H1 (cell line): ENCODE measurements around the gene SVIL. TPM values are rescaled to one million over a fixed set of nuclear protein-coding genes. Genes with fewer than 3 reads are reported as not detected.

ENCODE experiments used
- CTCF ChIA-PET: fragments of 300-600 bp; sonication (Branson Sonifier 250); formaldehyde crosslinking; loops from one replicate; lab custom pipeline; 2021; ENCODE audit not compliant: partially characterized antibody; lab: Charles Lee
- POLR2A ChIA-PET: fragments of 300-600 bp; sonication (Branson Sonifier 250); formaldehyde crosslinking; loops from one replicate; lab custom pipeline; 2021; ENCODE audit warnings: inconsistent platforms; ENCODE audit not compliant: partially characterized antibody; lab: Charles Lee
- DNase-seq, 2 experiments: peaks; one replicate each; pipeline versions ENCODE4 v3.0.0 to v3.0.0-alpha.2; 2010 to 2022; ENCODE audit warnings: low spot score in 2 of 2, low read depth in 1 of 2, mixed read lengths in 1 of 2
- FAIRE-seq: peaks from 2 replicates; lab custom pipeline; 2011; peaks lifted over from hg19 to GRCh38; lab: Jason Lieb, UNC
- H2AFZ ChIP-seq: 2 replicates; pipeline ENCODE4 v1.8.1; 2012; ENCODE audit warnings: low read length, inconsistent platforms
- H2AK5ac ChIP-seq: 2 replicates; pipeline ENCODE4 v1.6.1; 2013; ENCODE audit warnings: low read depth, low read length
- H2BK120ac ChIP-seq: replicated peaks from 2 replicates; pipeline ENCODE3; 2013; ENCODE audit warnings: low read depth, low read length, inconsistent platforms
- H2BK12ac ChIP-seq: 2 replicates; pipeline ENCODE4 v1.6.1; 2013; ENCODE audit warnings: low read depth, low read length
- H2BK15ac ChIP-seq: 2 replicates; pipeline ENCODE4 v1.6.1; 2013; ENCODE audit warnings: low read length
- H2BK20ac ChIP-seq: 2 replicates; pipeline ENCODE4 v1.6.1; 2013; ENCODE audit warnings: low read length
- H2BK5ac ChIP-seq: 2 replicates; pipeline ENCODE4 v1.6.1; 2013; ENCODE audit warnings: low read depth, low read length
- H3K14ac ChIP-seq: 2 replicates; pipeline ENCODE4 v1.6.1; 2013; ENCODE audit warnings: inconsistent platforms; ENCODE audit not compliant: insufficient read length
- H3K18ac ChIP-seq: 2 replicates; pipeline ENCODE4 v1.6.1; 2013; ENCODE audit warnings: low read length; ENCODE audit errors: extremely low read depth
- H3K23ac ChIP-seq: 2 replicates; pipeline ENCODE4 v1.6.1; 2013; ENCODE audit warnings: inconsistent platforms; ENCODE audit not compliant: insufficient read length
- H3K23me2 ChIP-seq: 2 replicates; pipeline ENCODE4 v1.6.1; 2013; ENCODE audit warnings: low read depth, low read length
- H3K27ac ChIP-seq: 2 replicates; pipeline ENCODE4 v1.6.1; 2011; ENCODE audit warnings: low read depth, low read length, inconsistent platforms
- H3K27me3 ChIP-seq, 4 experiments: replicated peaks in 1 of 4; 1 replicate in 1 of 4; 2 replicates in 3 of 4; pipeline versions ENCODE4 v1.6.1 to v1.8.1; 2011 to 2013; ENCODE audit warnings: low read length in 3 of 4, mild to moderate bottlenecking in 3 of 4, inconsistent platforms in 2 of 4, mixed read lengths in 2 of 4, moderate library complexity in 1 of 4; ENCODE audit not compliant: control insufficient read depth in 3 of 4, insufficient read depth in 3 of 4; ENCODE audit errors: extremely low read depth in 1 of 4
- H3K36me3 ChIP-seq, 4 experiments: 2 replicates each; pipeline versions ENCODE4 v1.6.1 to v1.8.1; 2011 to 2013; ENCODE audit warnings: mild to moderate bottlenecking in 4 of 4, low read length in 3 of 4, moderate library complexity in 2 of 4, control low read depth in 1 of 4, inconsistent platforms in 1 of 4; ENCODE audit not compliant: insufficient read depth in 4 of 4, control insufficient read depth in 2 of 4
- H3K4ac ChIP-seq: replicated peaks from 2 replicates; pipeline ENCODE3; 2013; ENCODE audit warnings: low read length, low read depth, mixed read lengths, inconsistent platforms; ENCODE audit not compliant: insufficient read length
- H3K4me1 ChIP-seq, 4 experiments: replicated peaks in 1 of 4; 1 replicate in 1 of 4; 2 replicates in 3 of 4; pipeline versions ENCODE4 v1.6.1 to v1.8.1; 2011 to 2013; ENCODE audit warnings: low read length in 3 of 4, inconsistent platforms in 2 of 4, mixed read lengths in 1 of 4; ENCODE audit not compliant: insufficient read depth in 4 of 4, control insufficient read depth in 3 of 4
- H3K4me2 ChIP-seq, 2 experiments: 2 replicates each; pipeline versions ENCODE4 v1.6.1 to v1.8.1; 2011 to 2013; ENCODE audit warnings: low read depth in 2 of 2, low read length in 2 of 2, control low read depth in 1 of 2, inconsistent platforms in 1 of 2, mild to moderate bottlenecking in 1 of 2; ENCODE audit not compliant: insufficient read depth in 1 of 2
- H3K4me3 ChIP-seq, 4 experiments: fragments of 200-600, 300-600 bp in 1 of 4; sonication (generic), shearing (Covaris generic), sonication (Bioruptor Twin) in 1 of 4; 2 replicates each; pipeline versions ENCODE4 v1.5.1 to v1.8.1; 2011 to 2016; ENCODE audit warnings: low read length in 4 of 4, low read depth in 3 of 4, control low read depth in 2 of 4, inconsistent platforms in 2 of 4, mild to moderate bottlenecking in 2 of 4, mixed read lengths in 1 of 4, moderate library complexity in 1 of 4; ENCODE audit not compliant: insufficient read depth in 2 of 4; ENCODE audit errors: extremely low read depth in 1 of 4
- H3K56ac ChIP-seq: replicated peaks from 2 replicates; pipeline ENCODE3; 2013; ENCODE audit warnings: low read depth, mild to moderate bottlenecking, mixed read lengths, low read length, inconsistent platforms; ENCODE audit not compliant: insufficient read length
- H3K79me1 ChIP-seq: 2 replicates; pipeline ENCODE4 v1.6.1; 2013; ENCODE audit warnings: low read depth, low read length, control low read depth
- H3K79me2 ChIP-seq, 2 experiments: 2 replicates each; pipeline versions ENCODE4 v1.6.1 to v1.8.1; 2012 to 2013; ENCODE audit warnings: low read length in 2 of 2, mild to moderate bottlenecking in 2 of 2, inconsistent platforms in 1 of 2; ENCODE audit not compliant: insufficient read depth in 2 of 2, control insufficient read depth in 1 of 2
- H3K9ac ChIP-seq, 4 experiments: replicated peaks in 1 of 4; 1 replicate in 1 of 4; 2 replicates in 3 of 4; pipeline versions ENCODE4 v1.6.1 to v1.8.1; 2011 to 2013; ENCODE audit warnings: low read depth in 3 of 4, low read length in 3 of 4, control low read depth in 2 of 4, mild to moderate bottlenecking in 2 of 4, moderate library complexity in 2 of 4, inconsistent platforms in 1 of 4; ENCODE audit errors: extremely low read depth in 1 of 4
- H3K9me3 ChIP-seq, 2 experiments: 2 replicates each; pipeline versions ENCODE4 v1.6.1 to v1.8.1; 2012 to 2013; ENCODE audit warnings: mild to moderate bottlenecking in 2 of 2, moderate library complexity in 2 of 2, control low read depth in 1 of 2, inconsistent platforms in 1 of 2, low read depth in 1 of 2, low read length in 1 of 2, mixed read lengths in 1 of 2; ENCODE audit not compliant: insufficient read depth in 2 of 2
- H4K20me1 ChIP-seq, 2 experiments: replicated peaks in 1 of 2; 2 replicates each; pipeline versions ENCODE3 to v1.8.1; 2011 to 2013; ENCODE audit warnings: inconsistent platforms in 2 of 2, low read length in 2 of 2, mild to moderate bottlenecking in 1 of 2; ENCODE audit not compliant: insufficient read depth in 2 of 2, control insufficient read depth in 1 of 2
- H4K5ac ChIP-seq: 2 replicates; pipeline ENCODE4 v1.6.1; 2013; ENCODE audit warnings: low read length, low read depth, mixed read lengths, inconsistent platforms; ENCODE audit not compliant: insufficient read length
- H4K8ac ChIP-seq: 2 replicates; pipeline ENCODE4 v1.8.0; 2013; ENCODE audit warnings: mild to moderate bottlenecking, moderate library complexity, low read length, inconsistent platforms; ENCODE audit not compliant: insufficient read depth; ENCODE audit errors: extremely low read depth
- H4K91ac ChIP-seq: replicated peaks from 2 replicates; pipeline ENCODE3; 2013; ENCODE audit warnings: low read length, mixed read lengths, inconsistent platforms; ENCODE audit not compliant: insufficient read length
- CHD2 ChIP-seq: IDR thresholded peaks from 2 replicates; pipeline ENCODE4 v1.6.1; 2012; ENCODE audit warnings: low read length, improper control_type of control experiment
- HDAC2 ChIP-seq, 2 experiments: fragments of 300-600 bp in 1 of 2; sonication (generic) in 1 of 2; IDR thresholded peaks; 2 replicates each; pipeline ENCODE4 v1.6.1; 2011 to 2012; ENCODE audit warnings: low read depth in 2 of 2, low read length in 2 of 2, mild to moderate bottlenecking in 2 of 2, moderate library complexity in 2 of 2, borderline replicate concordance in 1 of 2, inconsistent platforms in 1 of 2
- WGBS, 2 experiments: shearing (Covaris generic) in 1 of 2; methylation state at CpG; one replicate each; pipeline versions ENCODE4 v1.1.6 to v1.1.7; 2013 to 2015; ENCODE audit warnings: low lambda C conversion rate in 2 of 2, mixed read lengths in 2 of 2, inconsistent platforms in 1 of 2, low coverage in 1 of 2, missing lambda C conversion rate in 1 of 2; ENCODE audit not compliant: insufficient replicate concordance in 2 of 2, insufficient coverage in 1 of 2, insufficient read length in 1 of 2; ENCODE audit errors: extremely low coverage in 1 of 2, missing lambda C conversion rate in 1 of 2; 5-methylcytosine and 5-hydroxymethylcytosine counted together
- polyA plus RNA-seq, 7 experiments: library from polyadenylated mRNA; depleted of rRNA in 3 of 7; stranded (reverse) in 5 of 7; unstranded in 2 of 7; fragments of >200 nt in 5 of 7; fragments of 200-250 nt in 2 of 7; gene quantifications; 1 replicate in 5 of 7; 2 replicates in 1 of 7; 4 replicates in 1 of 7; pipeline versions ENCODE4 v1.2.1 to v1.2.3, GENCODE V29; 2011 to 2013; ENCODE audit warnings: missing spikeins in 2 of 7, mixed read lengths in 2 of 7
- total RNA-seq: library from RNA; stranded (reverse); fragmentation: NEBNext Ultra II Directional; extraction: Animal tissue kit (Norgen Biotek cat#: 25700); gene quantifications from 2 replicates; pipeline ENCODE4 v1.2.1, GENCODE V29; 2021

SVIL gene
- total and polyA plus RNA-seq, 2 of the 8 experiments (the other 6 are each of a cell fraction or from before 2014, with no cell fraction given), result 4.7 to 15.4 TPM

GRCh38 chr10:29636178-29636577 is 1.4 kb upstream of the SVIL start:
- H2BK5ac ChIP-seq, result no peak overlapping the region
- H3K36me3 ChIP-seq, result no peaks in the 10 kb centered on the region
- no peak overlapping the region for H3K14ac ChIP-seq
- H3K9me3 ChIP-seq, result no peaks in the 10 kb centered on the region
- no peak overlapping the region for H3K23ac ChIP-seq
- H4K8ac ChIP-seq, result no peak overlapping the region
- H3K79me2 ChIP-seq, result 0 out of 4 replicates have a peak, but pooled peaks cover 0 to 4% of the 10 kb centered on the region in 2 experiments
- no peaks in the 10 kb centered on the region for H4K20me1 ChIP-seq
- TF ChIP-seq CHD2, result no peak
- TF ChIP-seq HDAC2 (IDR thresholded peaks at IDR 0.05; ENCODE audit: borderline replicate concordance in 1 of 2, low read depth in 2 of 2, low read length in 2 of 2), result no peak
- H3K4ac ChIP-seq, result no peak overlapping the region
- no peak overlapping the region for H2BK12ac ChIP-seq
- FAIRE-seq, result no peak
- H3K79me1 ChIP-seq, result 0 out of 2 replicates have a peak, but pooled peaks cover 2% of the 10 kb centered on the region
- H4K5ac ChIP-seq, result no peak overlapping the region
- WGBS, 2 experiments, result 83% methylated on average over 2 of the region's 2 CpGs; no CpG with 5 or more reads in 1 of the 2 experiments
- DNase-seq, result no peak
- H2BK15ac ChIP-seq, result no peak overlapping the region
- H2BK120ac ChIP-seq, result no peak overlapping the region
- H2BK20ac ChIP-seq, result no peak overlapping the region
- ChIA-PET POLR2A (interaction anchor here (1.4 kb wide), 1 partner anchor 11 kb away, joined by 5 read pairs; no protein-coding TSS in a partner anchor), CTCF (interaction anchor here (1.6 kb wide), 1 partner anchor 11 kb away, joined by 3 read pairs; no protein-coding TSS in a partner anchor)
- no peak overlapping the region for H3K56ac ChIP-seq
- no peaks in the 10 kb centered on the region for H3K27me3 ChIP-seq
- no peak overlapping the region for H4K91ac ChIP-seq
- H2AK5ac ChIP-seq, result no peak overlapping the region
- H3K4me2 ChIP-seq, result no peak overlapping the region
- H3K23me2 ChIP-seq, result no peaks in the 10 kb centered on the region
- H2AFZ ChIP-seq, result no peak overlapping the region
- H3K4me3 ChIP-seq, result no peak overlapping the region
- peaks cover 9 to 13% (median 11%) of the 10 kb centered on the region in 4 experiments; a peak in 5 of 7 replicates for H3K4me1 ChIP-seq
- H3K9ac ChIP-seq, result no peak overlapping the region
- no peak overlapping the region for H3K27ac ChIP-seq
- H3K18ac ChIP-seq, result no peak overlapping the region; the same call in 1 of the 2 replicates
